ENCODE measurements around the gene NOTCH2. TPM values are rescaled to one million over a fixed set of nuclear protein-coding genes. Genes with fewer than 3 reads are reported as not detected.

NOTCH2 gene
- total RNA-seq, 1 donor from 2014 or later, result 142 TPM

GRCh38 chr1:119918301-119918700 is 151.2 kb downstream of the NOTCH2 start:
- no peaks in the 10 kb centered on the region for H3K27me3 Mint-ChIP-seq
- no peak for TF ChIP-seq CTCF (conservative IDR thresholded peaks at IDR 0.05)
- H3K9me3 Mint-ChIP-seq, result no peaks in the 10 kb centered on the region
- H3K4me1 Mint-ChIP-seq (ENCODE audit: unreplicated experiment), result peaks cover 4% of the 10 kb centered on the region
- DNase-seq (ENCODE audit: extremely low spot score, unreplicated experiment), result no peak
- no peak overlapping the region for H3K27ac Mint-ChIP-seq
- peaks cover 80% of the 10 kb centered on the region for H3K36me3 Mint-ChIP-seq
- H3K4me3 Mint-ChIP-seq, result no peak overlapping the region

GRCh38 chr1:119917304-119918055 is 152.0 kb downstream of the NOTCH2 start:
- Mint-ChIP-seq H3K4me1 (ENCODE audit: unreplicated experiment) (peaks cover 4% of the 10 kb centered on the region), H3K4me3 (no peak overlapping the region), H3K36me3 (peaks cover 74% of the 10 kb centered on the region), H3K9me3 (no peaks in the 10 kb centered on the region), H3K27ac (no peak overlapping the region), H3K27me3 (no peaks in the 10 kb centered on the region)
- DNase-seq (ENCODE audit: extremely low spot score, unreplicated experiment), result no peak
- TF ChIP-seq CTCF (conservative IDR thresholded peaks at IDR 0.05), result no peak

GRCh38 chr1:119915517-119915916 is 153.9 kb downstream of the NOTCH2 start:
- Mint-ChIP-seq H3K4me1 (ENCODE audit: unreplicated experiment) (peaks cover 4% of the 10 kb centered on the region), H3K27me3 (no peaks in the 10 kb centered on the region), H3K27ac (peak overlapping the region; percentile 35), H3K36me3 (peaks cover 59% of the 10 kb centered on the region), H3K4me3 (no peak overlapping the region), H3K9me3 (no peaks in the 10 kb centered on the region)
- TF ChIP-seq CTCF (conservative IDR thresholded peaks at IDR 0.05), result no peak
- no peak for DNase-seq (ENCODE audit: extremely low spot score, unreplicated experiment)

GRCh38 chr1:119914071-119914470 is 155.4 kb downstream of the NOTCH2 start:
- Mint-ChIP-seq H3K9me3 (no peaks in the 10 kb centered on the region), H3K4me3 (no peak overlapping the region), H3K27ac (no peak overlapping the region), H3K27me3 (no peaks in the 10 kb centered on the region), H3K36me3 (peaks cover 47% of the 10 kb centered on the region), H3K4me1 (ENCODE audit: unreplicated experiment) (peaks cover 4% of the 10 kb centered on the region)
- no peak for TF ChIP-seq CTCF (conservative IDR thresholded peaks at IDR 0.05)
- no peak for DNase-seq (ENCODE audit: extremely low spot score, unreplicated experiment)

GRCh38 chr1:119912963-119913362 is 156.5 kb downstream of the NOTCH2 start:
- no peak for TF ChIP-seq CTCF (conservative IDR thresholded peaks at IDR 0.05)
- H3K9me3 Mint-ChIP-seq, result no peaks in the 10 kb centered on the region
- peaks cover 4% of the 10 kb centered on the region for H3K4me1 Mint-ChIP-seq (ENCODE audit: unreplicated experiment)
- no peak overlapping the region for H3K4me3 Mint-ChIP-seq
- no peaks in the 10 kb centered on the region for H3K27me3 Mint-ChIP-seq
- H3K27ac Mint-ChIP-seq, result no peak overlapping the region
- peaks cover 36% of the 10 kb centered on the region for H3K36me3 Mint-ChIP-seq
- no peak for DNase-seq (ENCODE audit: extremely low spot score, unreplicated experiment)
